AG04450 (cell line): Measurements from ENCODE around the gene TOMT. TPM values are rescaled to one million over a fixed set of nuclear protein-coding genes. Genes with fewer than 3 reads are reported as not detected.
"Not testable (repeated sequence)": the region's sequence is repeated elsewhere in the genome, so short reads cannot be mapped to it uniquely, and the experiment has no call there.

Experiments used
- CTCF ChIA-PET: fragments of 300-600, 350-600 bp; formaldehyde crosslinking; extraction: SDS; loops from one replicate; lab custom pipeline; 2022; ENCODE audit warnings: antibody characterized with exemption, inconsistent platforms; lab: Charles Lee
- POLR2A ChIA-PET: fragments of 350-600 bp; formaldehyde crosslinking; extraction: SDS; loops from one replicate; lab custom pipeline; 2021; ENCODE audit warnings: antibody characterized with exemption, inconsistent platforms; lab: Yijun Ruan, JAX
- DNase-seq: peaks from one replicate; pipeline ENCODE4 v3.0.0-alpha.2; 2011; ENCODE audit warnings: low read depth, low spot score
- H3K27ac ChIP-seq: one replicate; pipeline ENCODE4 v1.5.1; 2012; ENCODE audit warnings: low read depth, low read length, control low read depth
- H3K27me3 ChIP-seq: one replicate; pipeline ENCODE4 v1.6.0; 2012; ENCODE audit warnings: low read length; ENCODE audit not compliant: control insufficient read depth, insufficient read depth
- H3K4me3 ChIP-seq: 2 replicates; pipeline ENCODE4 v1.5.1; 2011; ENCODE audit warnings: mild to moderate bottlenecking, low read depth, low read length, control low read depth
- H3K9me3 ChIP-seq: 2 replicates; pipeline ENCODE4 v1.5.1; 2012; ENCODE audit warnings: low read length; ENCODE audit not compliant: control insufficient read depth, insufficient read depth
- polyA plus RNA-seq: library from polyadenylated mRNA; depleted of rRNA; stranded (reverse); fragments of >200 nt; gene quantifications from 2 replicates; pipeline ENCODE4 v1.2.3, GENCODE V29; 2011
- TF ChIP-seq, protein P1 (sequence below): IDR thresholded peaks from 2 replicates; pipeline ENCODE4 v1.5.1; 2011; ENCODE audit warnings: low read depth, low read length, control low read depth, inconsistent platforms

The TOMT gene
- polyA plus RNA-seq, 1 experiment = not detected

- POLR2A ChIA-PET = no interaction called here
- H3K27me3 ChIP-seq = no peaks in the 10 kb centered on the region
- peaks cover 11% of the 10 kb centered on the region for H3K9me3 ChIP-seq
- TF ChIP-seq, protein P1, sequence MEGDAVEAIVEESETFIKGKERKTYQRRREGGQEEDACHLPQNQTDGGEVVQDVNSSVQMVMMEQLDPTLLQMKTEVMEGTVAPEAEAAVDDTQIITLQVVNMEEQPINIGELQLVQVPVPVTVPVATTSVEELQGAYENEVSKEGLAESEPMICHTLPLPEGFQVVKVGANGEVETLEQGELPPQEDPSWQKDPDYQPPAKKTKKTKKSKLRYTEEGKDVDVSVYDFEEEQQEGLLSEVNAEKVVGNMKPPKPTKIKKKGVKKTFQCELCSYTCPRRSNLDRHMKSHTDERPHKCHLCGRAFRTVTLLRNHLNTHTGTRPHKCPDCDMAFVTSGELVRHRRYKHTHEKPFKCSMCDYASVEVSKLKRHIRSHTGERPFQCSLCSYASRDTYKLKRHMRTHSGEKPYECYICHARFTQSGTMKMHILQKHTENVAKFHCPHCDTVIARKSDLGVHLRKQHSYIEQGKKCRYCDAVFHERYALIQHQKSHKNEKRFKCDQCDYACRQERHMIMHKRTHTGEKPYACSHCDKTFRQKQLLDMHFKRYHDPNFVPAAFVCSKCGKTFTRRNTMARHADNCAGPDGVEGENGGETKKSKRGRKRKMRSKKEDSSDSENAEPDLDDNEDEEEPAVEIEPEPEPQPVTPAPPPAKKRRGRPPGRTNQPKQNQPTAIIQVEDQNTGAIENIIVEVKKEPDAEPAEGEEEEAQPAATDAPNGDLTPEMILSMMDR = no peak
- CTCF ChIA-PET = no interaction called here
- DNase-seq = no peak
- H3K27ac ChIP-seq = no peak overlapping the region
- H3K4me3 ChIP-seq = no peak overlapping the region
Measured at GRCh38 chr11:72124046-72124445, 18.3 kb downstream of the TOMT start.

DNA sequence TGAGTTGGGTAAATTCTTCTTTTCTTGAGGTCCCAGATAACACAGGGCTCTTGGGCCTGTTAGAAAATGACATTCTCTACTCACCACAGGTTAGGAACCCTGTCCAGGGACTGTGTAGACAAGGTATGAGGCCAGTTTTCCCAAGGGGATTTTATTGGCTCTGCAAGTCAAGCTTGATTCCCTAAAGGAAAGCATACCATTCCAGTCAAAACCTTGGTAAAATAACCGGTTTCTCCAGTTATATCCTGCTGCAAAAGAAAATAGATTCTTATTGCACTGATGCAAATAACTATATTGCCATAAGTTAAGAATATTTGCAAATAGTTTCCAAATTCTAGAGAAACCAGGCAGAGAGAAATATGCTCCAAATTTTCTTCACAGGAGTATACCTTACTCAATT is 20.2 kb downstream of the TOMT start:
- POLR2A ChIA-PET = no interaction called here

DNA sequence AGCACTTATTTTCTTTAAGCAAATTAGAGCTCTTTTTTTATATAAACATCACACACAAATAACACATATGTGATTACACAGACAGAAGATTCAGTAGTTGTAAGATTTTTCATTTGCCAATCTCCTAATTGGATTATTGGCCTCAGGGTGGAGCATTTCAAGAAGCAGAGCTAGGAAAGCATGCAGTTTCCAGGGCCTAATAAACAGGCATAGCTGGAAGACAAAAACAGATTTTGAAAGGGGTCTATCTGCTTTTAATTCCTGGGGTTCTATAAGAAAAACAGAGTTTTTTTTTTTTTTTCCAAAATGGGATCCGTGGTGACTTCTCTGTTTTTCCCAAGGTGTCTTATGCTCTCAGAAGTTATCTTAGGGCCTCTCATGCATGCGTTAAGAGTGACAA is 22.2 kb downstream of the TOMT start:
- TF ChIP-seq, protein P1 = no peak
- ChIA-PET CTCF (interaction anchor here (0.9 to 1.1 kb wide), 2 partner anchors 16 to 304 kb away, joined by 3 to 6 read pairs; no protein-coding TSS in a partner anchor), POLR2A (no interaction called here)
- Histone ChIP-seq H3K4me3 (no peak overlapping the region), H3K9me3 (peaks cover 11% of the 10 kb centered on the region), H3K27ac (no peak overlapping the region), H3K27me3 (peaks cover 1% of the 10 kb centered on the region)
- DNase-seq = no peak

More for the DNA sequence above, 20.2 kb downstream of the TOMT start:
- TF ChIP-seq, protein P1 = no peak
- no peak for DNase-seq
- Histone ChIP-seq H3K9me3 (peaks cover 11% of the 10 kb centered on the region), H3K27me3 (no peaks in the 10 kb centered on the region), H3K27ac (no peak overlapping the region), H3K4me3 (no peak overlapping the region)
- CTCF ChIA-PET = interaction anchor here (0.6 to 1.3 kb wide), 3 partner anchors 17 to 57 kb away, joined by 3 to 4 read pairs (median 3); no protein-coding TSS in a partner anchor

GRCh38 chr11:72129381-72129780 is 23.7 kb downstream of the TOMT start:
- ChIA-PET CTCF (interaction anchor here (1.1 kb wide), 1 partner anchor 14 kb away, joined by 3 read pairs; no protein-coding TSS in a partner anchor), POLR2A (no interaction called here)
- Histone ChIP-seq H3K27ac (no peak overlapping the region), H3K27me3 (peaks cover 3% of the 10 kb centered on the region), H3K4me3 (no peak overlapping the region), H3K9me3 (peaks cover 8% of the 10 kb centered on the region)
- no peak for DNase-seq
- TF ChIP-seq, protein P1 = no peak

GRCh38 chr11:72132646-72133045 is 26.9 kb downstream of the TOMT start:
- Histone ChIP-seq H3K9me3 (peaks cover 17% of the 10 kb centered on the region), H3K4me3 (no peak overlapping the region), H3K27me3 (peaks cover 3% of the 10 kb centered on the region), H3K27ac (no peak overlapping the region)
- CTCF ChIA-PET = interaction anchor here (1.0 kb wide), 1 partner anchor 18 kb away, joined by 3 read pairs; no protein-coding TSS in a partner anchor
- POLR2A ChIA-PET = no interaction called here
- no peak for DNase-seq
- TF ChIP-seq, protein P1 = no peak

DNA sequence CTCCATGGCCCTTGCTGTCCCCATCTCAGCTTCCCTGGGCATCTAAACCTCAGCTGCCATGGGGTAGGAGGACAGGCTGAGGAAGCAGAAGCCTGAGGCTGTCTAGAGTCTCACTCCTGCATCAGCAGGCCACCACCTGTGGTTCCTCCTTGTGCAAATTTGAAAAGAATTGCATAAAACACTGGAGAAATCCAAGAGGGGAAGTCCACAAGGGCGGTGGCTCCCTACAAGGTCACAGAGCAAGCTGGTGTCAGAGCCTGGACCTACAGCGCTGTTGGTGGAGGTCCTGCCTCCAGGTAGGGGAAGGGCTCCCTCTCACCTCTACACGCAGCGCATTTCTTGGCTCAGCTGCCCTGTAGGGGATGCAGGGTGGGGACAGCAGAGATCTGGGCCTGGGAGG is 29.7 kb downstream of the TOMT start, which contains the start of gene FOLR3:
Gene FOLR3, plus strand, starts transcription at position 253 of the 400 bp plus-strand sequence. CDS start 228 bp downstream, outside the sequence.
- H3K27me3 ChIP-seq, H3K4me3 ChIP-seq, DNase-seq, H3K9me3 ChIP-seq, POLR2A ChIA-PET: not testable (repeated sequence)
- peak within 1 kb of the TSS; percentile 47 for H3K27ac ChIP-seq
- CTCF ChIA-PET = interaction anchor here (0.5 to 0.7 kb wide), 2 partner anchors 8 to 137 kb away, joined by 3 read pairs; no protein-coding TSS in a partner anchor
